ENCODE data around the gene RRN3.
"Not testable (repeated sequence)": the region's sequence is repeated elsewhere in the genome, so short reads cannot be mapped to it uniquely, and the experiment has no call there.

The RRN3 gene

GRCh38 chr16:15049581-15050180, 44.4 kb downstream of the RRN3 start:
- DNase-seq, result no peak

GRCh38 chr16:15046692-15047376, 47.2 kb downstream of the RRN3 start:
- DNase-seq, result no peak

GRCh38 chr16:15045270-15045669, 48.8 kb downstream of the RRN3 start:
- not testable (repeated sequence) for DNase-seq

GRCh38 chr16:15044286-15044685, 49.8 kb downstream of the RRN3 start:
- no peak for DNase-seq

- DNase-seq, result no peak
These were observed 50.7 kb downstream of the RRN3 start for GRCh38 chr16:15043344-15043743.

- DNase-seq, result peak; percentile 86 to 92 (median 91)
These were observed 52.6 kb downstream of the RRN3 start for GRCh38 chr16:15041271-15042004.

GRCh38 chr16:15038689-15039088, 55.4 kb downstream of the RRN3 start:
- DNase-seq, result no peak

GRCh38 chr16:15037745-15038144, 56.3 kb downstream of the RRN3 start:
- DNase-seq, result no peak

GRCh38 chr16:15037003-15037402, 57.1 kb downstream of the RRN3 start:
- no peak for DNase-seq

GRCh38 chr16:15035163-15035729, 58.8 kb downstream of the RRN3 start:
- DNase-seq, result no peak

GRCh38 chr16:15034266-15035162, 59.6 kb downstream of the RRN3 start:
- peak in 2 of 3 donors; percentile 18 to 37 for DNase-seq

- peak in 1 of 3 donors; percentile 8 for DNase-seq
These were observed 60.8 kb downstream of the RRN3 start for GRCh38 chr16:15033309-15033707.

- peak in 1 of 3 donors; percentile 36 for DNase-seq
These were observed 61.3 kb downstream of the RRN3 start for GRCh38 chr16:15032547-15033308.

- no peak for DNase-seq
These were observed 62.5 kb downstream of the RRN3 start for GRCh38 chr16:15031586-15031985.

- peak; percentile 85 to 91 (median 90) for DNase-seq
These were observed 62.9 kb downstream of the RRN3 start for GRCh38 chr16:15031179-15031578.

- not testable (repeated sequence) for DNase-seq
These were observed 64.3 kb downstream of the RRN3 start for GRCh38 chr16:15029749-15030148.

GRCh38 chr16:15028801-15029698, 65.0 kb downstream of the RRN3 start:
- not testable (repeated sequence) for DNase-seq

- not testable (repeated sequence) for DNase-seq
These were observed 65.7 kb downstream of the RRN3 start for GRCh38 chr16:15028345-15028715.

GRCh38 chr16:15027503-15028344, 66.3 kb downstream of the RRN3 start:
- not testable (repeated sequence) for DNase-seq

- not testable (repeated sequence) for DNase-seq
These were observed 67.0 kb downstream of the RRN3 start for GRCh38 chr16:15027051-15027450.

All from suppressor macrophage treated with lipopolysaccharide for 1 hour (primary cell).